CD14-positive monocyte (primary cell): Measurements from ENCODE around the gene URI1. TPM values are rescaled to one million over a fixed set of nuclear protein-coding genes. Genes with fewer than 3 reads are reported as not detected.
A peak's percentile ranks its signal among the peaks of the same experiment; 100 is the strongest.

Source experiments
- DNase-seq, 3 donors: peaks; one replicate each; pipeline ENCODE4 v3.0.0-alpha.2; 2011 to 2022
- H2AFZ ChIP-seq: 2 replicates; pipeline ENCODE4 v1.6.0; 2012; ENCODE audit warnings: mild to moderate bottlenecking, low read depth, low read length, inconsistent platforms; ENCODE audit not compliant: insufficient read depth, poor library complexity, severe bottlenecking
- H3K27ac ChIP-seq, 2 donors: 1 replicate in 1 of 2; 2 replicates in 1 of 2; pipeline ENCODE4 v1.5.1; 2012 to 2013; ENCODE audit warnings: low read length in 2 of 2, control low read depth in 1 of 2, inconsistent platforms in 1 of 2, low read depth in 1 of 2, mild to moderate bottlenecking in 1 of 2
- H3K27me3 ChIP-seq, 2 donors: one replicate each; pipeline versions ENCODE4 v1.6.0 to v1.6.1; 2011 to 2013; ENCODE audit warnings: low read length in 2 of 2; ENCODE audit not compliant: control insufficient read depth in 2 of 2, insufficient read depth in 2 of 2
- H3K36me3 ChIP-seq, 2 donors: replicated peaks in 1 of 2; 1 replicate in 1 of 2; 2 replicates in 1 of 2; pipeline versions ENCODE4 v1.5.1 to v1.6.1; 2012 to 2013; ENCODE audit warnings: low read length in 2 of 2, control low read depth in 1 of 2, inconsistent platforms in 1 of 2, mild to moderate bottlenecking in 1 of 2; ENCODE audit not compliant: insufficient read depth in 2 of 2, control insufficient read depth in 1 of 2
- H3K4me1 ChIP-seq, 2 donors: 1 replicate in 1 of 2; 2 replicates in 1 of 2; pipeline versions ENCODE4 v1.5.1 to v1.6.1; 2012 to 2013; ENCODE audit warnings: low read length in 2 of 2, control low read depth in 1 of 2, inconsistent platforms in 1 of 2, mild to moderate bottlenecking in 1 of 2, moderate library complexity in 1 of 2; ENCODE audit not compliant: insufficient read depth in 2 of 2, control insufficient read depth in 1 of 2
- H3K4me2 ChIP-seq: replicated peaks from 2 replicates; pipeline ENCODE3; 2012; ENCODE audit warnings: low read length, moderate library complexity, mild to moderate bottlenecking; ENCODE audit not compliant: poor library complexity, severe bottlenecking; ENCODE audit errors: extremely low read depth
- H3K4me3 ChIP-seq, 3 experiments: fragments of 200-600 bp in 1 of 3; sonication (generic) in 1 of 3; replicated peaks in 1 of 3; 1 replicate in 2 of 3; 2 replicates in 1 of 3; pipeline ENCODE4 v1.5.1; 2011 to 2013; ENCODE audit warnings: low read length in 3 of 3, mild to moderate bottlenecking in 3 of 3, control low read depth in 2 of 3, low read depth in 2 of 3, inconsistent platforms in 1 of 3, moderate library complexity in 1 of 3
- H3K79me2 ChIP-seq: 2 replicates; pipeline ENCODE4 v1.6.0; 2012; ENCODE audit warnings: mild to moderate bottlenecking, control low read depth, inconsistent platforms, low read length, moderate library complexity; ENCODE audit not compliant: insufficient read depth
- H3K9ac ChIP-seq: 2 replicates; pipeline ENCODE4 v1.6.0; 2017; ENCODE audit warnings: low read length, mild to moderate bottlenecking; ENCODE audit not compliant: insufficient read depth, poor library complexity, severe bottlenecking
- H3K9me3 ChIP-seq, 2 donors: replicated peaks in 1 of 2; 1 replicate in 1 of 2; 2 replicates in 1 of 2; pipeline versions ENCODE4 v1.5.1 to v1.6.1; 2012 to 2013; ENCODE audit warnings: low read length in 2 of 2, control low read depth in 1 of 2; ENCODE audit not compliant: control insufficient read depth in 1 of 2, insufficient read depth in 1 of 2
- H4K20me1 ChIP-seq: 2 replicates; pipeline ENCODE4 v1.6.0; 2012; ENCODE audit warnings: mild to moderate bottlenecking, low read length, control low read depth, moderate library complexity; ENCODE audit not compliant: insufficient read depth
- H3K27ac Mint-ChIP-seq, 7 donors: one replicate each; pipeline ENCODE4 v1.8.0; 2020; ENCODE audit warnings: mild to moderate bottlenecking in 7 of 7, mixed read lengths in 7 of 7, moderate library complexity in 6 of 7, inconsistent platforms in 2 of 7
- H3K27me3 Mint-ChIP-seq, 3 donors: one replicate each; pipeline ENCODE4 v1.8.0; 2021 to 2022; ENCODE audit warnings: low read depth in 3 of 3, mild to moderate bottlenecking in 3 of 3, mixed read lengths in 3 of 3, moderate library complexity in 3 of 3, inconsistent platforms in 1 of 3
- H3K36me3 Mint-ChIP-seq, 2 donors: one replicate each; pipeline ENCODE4 v1.8.0; 2020; ENCODE audit warnings: mixed read lengths in 2 of 2, inconsistent platforms in 1 of 2, mild to moderate bottlenecking in 1 of 2
- H3K4me1 Mint-ChIP-seq: one replicate; pipeline ENCODE4 v1.8.0; 2020; ENCODE audit warnings: mild to moderate bottlenecking, mixed read lengths
- H3K4me3 Mint-ChIP-seq, 2 donors: one replicate each; pipeline ENCODE4 v1.8.0; 2020; ENCODE audit warnings: mild to moderate bottlenecking in 2 of 2, mixed read lengths in 2 of 2, moderate library complexity in 1 of 2
- H3K9me3 Mint-ChIP-seq, 7 donors: one replicate each; pipeline ENCODE4 v1.8.0; 2020 to 2022; ENCODE audit warnings: mixed read lengths in 7 of 7, mild to moderate bottlenecking in 6 of 7, moderate library complexity in 6 of 7, inconsistent platforms in 2 of 7
- WGBS: methylation state at CpG from one replicate; pipeline ENCODE4 v1.1.5; 2013; ENCODE audit warnings: missing lambda C conversion rate; ENCODE audit not compliant: insufficient coverage; 5-methylcytosine and 5-hydroxymethylcytosine counted together
- intact Hi-C, 2 donors: fragments of 100-400 bp; cut with micrococcal nuclease; formaldehyde crosslinking; loops; one replicate each; pipeline versions ENCODE4 v1.15.0 to v1.15.1; 2023
- polyA plus RNA-seq, 3 donors: library from polyadenylated mRNA; depleted of rRNA in 1 of 3; unstranded in 2 of 3; stranded (reverse) in 1 of 3; fragments of 300-500 nt in 2 of 3; fragments of >200 nt in 1 of 3; fragmentation: Illumina TruSeq in 2 of 3; gene quantifications; 1 replicate in 2 of 3; 2 replicates in 1 of 3; pipeline ENCODE4 v1.2.3, GENCODE V29; 2012 to 2021
- TF ChIP-seq, protein P1 (sequence below): fragments of 200-600 bp; IDR thresholded peaks from one replicate; pipeline ENCODE4 v1.8.0; 2022; ENCODE audit warnings: antibody characterized with exemption, mild to moderate bottlenecking

Gene URI1
- polyA plus RNA-seq, 3 donors: 5.3 to 19.3 (median 9.7) TPM

DNA sequence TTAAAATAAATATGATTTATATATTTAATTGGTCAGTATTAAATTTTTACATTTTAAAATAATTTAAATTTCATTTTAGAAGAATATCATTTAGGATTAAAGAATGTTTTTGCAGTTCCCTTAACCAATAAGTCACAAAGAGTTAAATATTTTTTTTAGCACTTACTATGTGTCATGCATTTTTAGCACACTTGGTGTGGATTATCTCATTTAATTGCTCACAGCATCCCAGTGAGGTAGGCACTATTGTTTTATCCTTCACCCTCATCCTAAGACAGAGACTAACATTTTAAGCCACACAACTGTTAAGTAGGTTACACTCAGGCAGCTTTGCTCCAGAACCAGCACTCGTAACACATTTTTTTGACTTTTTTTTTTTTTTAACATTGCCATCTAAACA is 78.2 kb downstream of the URI1 start:
- Histone ChIP-seq H3K4me1 (no peaks in the 10 kb centered on the region), H4K20me1 (no peaks in the 10 kb centered on the region), H3K4me3 (no peak overlapping the region), H3K27me3 (no peaks in the 10 kb centered on the region), H3K27ac (no peak overlapping the region), H3K9ac (no peak overlapping the region), H2AFZ (no peak overlapping the region), H3K79me2 (no peaks in the 10 kb centered on the region), H3K4me2 (no peak overlapping the region), H3K9me3 (no peaks in the 10 kb centered on the region), H3K36me3 (peaks cover 6 to 11% of the 10 kb centered on the region in 2 donors)
- H3K4me3 Mint-ChIP-seq: no peak overlapping the region
- H3K36me3 Mint-ChIP-seq: peaks cover 2 to 23% of the 10 kb centered on the region in 2 donors
- intact Hi-C loops: no loop called here
- H3K27me3 Mint-ChIP-seq: peaks cover 0 to 1% (median 0%) of the 10 kb centered on the region in 3 donors
- no CpG with 5 or more reads among the region's 1 CpG for WGBS
- H3K27ac Mint-ChIP-seq: peak overlapping the region in 1 of 7 donors; percentile 61
- peaks cover 10% of the 10 kb centered on the region for H3K4me1 Mint-ChIP-seq
- H3K9me3 Mint-ChIP-seq: peaks cover 0 to 8% (median 2%) of the 10 kb centered on the region in 7 donors
- no peak for DNase-seq
- TF ChIP-seq, protein P1, sequence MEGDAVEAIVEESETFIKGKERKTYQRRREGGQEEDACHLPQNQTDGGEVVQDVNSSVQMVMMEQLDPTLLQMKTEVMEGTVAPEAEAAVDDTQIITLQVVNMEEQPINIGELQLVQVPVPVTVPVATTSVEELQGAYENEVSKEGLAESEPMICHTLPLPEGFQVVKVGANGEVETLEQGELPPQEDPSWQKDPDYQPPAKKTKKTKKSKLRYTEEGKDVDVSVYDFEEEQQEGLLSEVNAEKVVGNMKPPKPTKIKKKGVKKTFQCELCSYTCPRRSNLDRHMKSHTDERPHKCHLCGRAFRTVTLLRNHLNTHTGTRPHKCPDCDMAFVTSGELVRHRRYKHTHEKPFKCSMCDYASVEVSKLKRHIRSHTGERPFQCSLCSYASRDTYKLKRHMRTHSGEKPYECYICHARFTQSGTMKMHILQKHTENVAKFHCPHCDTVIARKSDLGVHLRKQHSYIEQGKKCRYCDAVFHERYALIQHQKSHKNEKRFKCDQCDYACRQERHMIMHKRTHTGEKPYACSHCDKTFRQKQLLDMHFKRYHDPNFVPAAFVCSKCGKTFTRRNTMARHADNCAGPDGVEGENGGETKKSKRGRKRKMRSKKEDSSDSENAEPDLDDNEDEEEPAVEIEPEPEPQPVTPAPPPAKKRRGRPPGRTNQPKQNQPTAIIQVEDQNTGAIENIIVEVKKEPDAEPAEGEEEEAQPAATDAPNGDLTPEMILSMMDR: no peak

DNA sequence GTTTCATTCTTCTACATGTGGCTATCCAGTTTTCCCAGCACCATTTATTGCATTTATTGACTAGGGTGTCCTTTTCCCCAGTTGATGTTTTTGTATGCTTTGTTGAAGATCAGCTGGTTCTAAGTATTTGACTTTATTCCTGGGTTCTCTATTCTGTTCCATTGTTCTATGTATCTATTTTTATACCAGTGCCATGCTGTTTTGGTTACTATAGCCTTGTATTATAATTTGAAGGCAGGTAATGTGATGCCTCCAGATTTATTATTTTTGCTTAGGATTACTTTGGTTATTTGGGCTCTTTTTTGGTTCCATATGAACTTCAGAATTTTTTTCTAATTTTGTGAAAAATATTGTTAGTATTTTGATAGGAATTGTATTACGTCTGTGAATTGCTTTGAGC is 80.6 kb downstream of the URI1 start:
- Mint-ChIP-seq H3K27me3 (peaks cover 0 to 1% (median 0%) of the 10 kb centered on the region in 3 donors), H3K9me3 (peaks cover 0 to 8% (median 2%) of the 10 kb centered on the region in 7 donors), H3K4me1 (peaks cover 10% of the 10 kb centered on the region), H3K4me3 (no peak overlapping the region), H3K27ac (no peak overlapping the region), H3K36me3 (peaks cover 2 to 19% of the 10 kb centered on the region in 2 donors)
- Histone ChIP-seq H3K9me3 (no peaks in the 10 kb centered on the region), H3K4me3 (no peak overlapping the region), H3K27me3 (no peaks in the 10 kb centered on the region), H3K4me2 (no peak overlapping the region), H3K36me3 (no peaks in the 10 kb centered on the region), H3K9ac (no peak overlapping the region), H4K20me1 (no peaks in the 10 kb centered on the region), H3K4me1 (no peaks in the 10 kb centered on the region), H2AFZ (no peak overlapping the region), H3K27ac (no peak overlapping the region), H3K79me2 (no peaks in the 10 kb centered on the region)
- intact Hi-C loops: no loop called here
- 100% methylated on average over 1 of the region's 1 CpG for WGBS
- DNase-seq: no peak
- TF ChIP-seq, protein P1: no peak
